Psoas muscle (tissue), 8 donors: ENCODE results near the gene RPL22. TPM values are rescaled to one million over a fixed set of nuclear protein-coding genes. Genes with fewer than 3 reads are reported as not detected.

ENCODE experiments used
- ATAC-seq, 4 donors: fragments of 200-7000 bp; cut with Tn5 transposase; one replicate each; pipeline ENCODE4 v1.9.1; 2020; ENCODE audit warnings: moderate library complexity in 3 of 4, mild to moderate bottlenecking in 2 of 4
- DNase-seq, 2 donors: peaks; one replicate each; pipeline ENCODE4 v3.0.0-alpha.2; 2020
- H3K27ac ChIP-seq: fragments of 200-600 bp; one replicate; pipeline ENCODE4 v1.8.0; 2022
- H3K27me3 ChIP-seq, 3 donors: fragments of 200-600 bp in 1 of 3; one replicate each; pipeline versions ENCODE4 v1.6.1 to v1.8.0; 2013 to 2022; ENCODE audit warnings: low read length in 2 of 3, mild to moderate bottlenecking in 2 of 3, moderate library complexity in 1 of 3; ENCODE audit not compliant: insufficient read depth in 3 of 3
- H3K36me3 ChIP-seq, 2 donors: fragments of 200-600 bp in 1 of 2; one replicate each; pipeline versions ENCODE4 v1.6.1 to v1.8.0; 2013 to 2022; ENCODE audit warnings: low read depth in 1 of 2, mild to moderate bottlenecking in 1 of 2, moderate library complexity in 1 of 2; ENCODE audit not compliant: insufficient read depth in 1 of 2
- H3K4me1 ChIP-seq: fragments of 200-600 bp; one replicate; pipeline ENCODE4 v1.8.0; 2022
- H3K4me3 ChIP-seq: fragments of 200-600 bp; one replicate; pipeline ENCODE4 v1.8.0; 2022; ENCODE audit warnings: mild to moderate bottlenecking
- H3K9me3 ChIP-seq: fragments of 200-600 bp; one replicate; pipeline ENCODE4 v1.8.0; 2022
- WGBS, 3 donors: extraction: QIAGEN DNeasy Blood & Tissue Kit; methylation state at CpG; one replicate each; pipeline versions ENCODE4 v1.1.6 to v1.1.7; 2013; 5-methylcytosine and 5-hydroxymethylcytosine counted together
- intact Hi-C, 2 donors: fragments of 100-400 bp; cut with DNase I; formaldehyde crosslinking; loops; one replicate each; pipeline versions ENCODE4 v1.11.0 to v1.14.2; 2022
- polyA plus RNA-seq, 3 donors: library from polyadenylated mRNA; stranded (reverse); fragments of 200-250 nt; gene quantifications; one replicate each; pipeline ENCODE4 v1.2.3, GENCODE V29; 2013
- total RNA-seq, 4 donors: library from RNA; stranded (reverse); fragmentation: NEBNext Ultra II Directional in 2 of 4; extraction: Animal tissue kit (Norgen Biotek cat#: 25700) in 2 of 4; gene quantifications; one replicate each; pipeline versions ENCODE4 v1.2.1 to v1.2.4, GENCODE V29; 2021 to 2023
- TF ChIP-seq, protein P1 (sequence below): fragments of 200-600 bp; IDR thresholded peaks from one replicate; pipeline ENCODE4 v1.8.0; 2022; ENCODE audit warnings: antibody characterized with exemption
- donor health status: healthy with polysubstance abuse.
- donor health status: DM: no; HTN: no; CAD: no; lungs with moderate emphysema.
- donor health status: Bipolar disorder and iron deficiency.
- donor health status: healthy.
- donor health status: DM: yes; HTN: yes; CAD: no.
- donor health status: DM: no; HTN: no; CAD: no.
- donor health status: DM: no; HTN: no; CAD: no.
- donor health status: DM: yes; HTN: yes; CAD: no.

Gene RPL22
- total and polyA plus RNA-seq, 7 donors = 285 to 417 (median 313) TPM

DNA sequence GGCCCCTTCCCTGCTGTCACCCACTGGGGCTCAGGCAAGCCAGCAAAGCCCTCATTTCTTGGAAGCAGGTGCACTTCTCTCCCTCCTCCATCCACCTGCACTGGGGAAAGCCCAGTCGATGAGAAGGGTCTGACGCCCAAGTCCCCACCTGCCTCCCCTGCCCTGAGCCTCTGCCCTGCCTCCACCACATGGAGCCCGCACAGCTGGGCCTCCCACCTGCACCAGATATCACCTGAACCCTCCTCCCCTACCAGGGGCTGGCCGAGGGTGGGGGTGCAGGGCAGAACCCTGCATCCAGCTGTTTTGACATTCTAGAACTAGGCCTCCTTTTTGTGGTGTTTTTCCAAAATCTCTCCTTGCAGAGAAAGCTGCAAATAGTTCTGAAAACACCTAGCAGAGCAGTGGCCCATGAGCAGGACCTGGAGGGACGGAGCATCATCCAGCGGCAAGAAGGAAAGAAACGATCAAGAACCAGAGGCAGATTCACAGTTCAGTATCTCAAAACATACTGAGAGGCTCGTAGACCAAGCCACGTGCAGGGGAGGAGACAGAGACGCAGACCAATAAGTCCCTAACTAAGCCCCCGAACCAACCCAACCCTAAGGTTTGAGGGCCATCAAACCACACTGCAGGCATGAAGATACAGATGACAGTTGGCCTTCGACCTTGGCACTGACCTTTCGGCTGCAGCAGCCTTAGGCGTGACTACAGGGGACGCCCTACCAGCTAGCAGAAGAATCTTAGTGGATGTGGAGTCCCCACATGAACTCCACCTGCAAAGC, 36.0 kb downstream of the RPL22 start:
- Histone ChIP-seq H3K27me3 (peaks cover 0 to 54% (median 13%) of the 10 kb centered on the region in 3 donors), H3K9me3 (no peaks in the 10 kb centered on the region), H3K4me1 (no peaks in the 10 kb centered on the region), H3K4me3 (no peak overlapping the region), H3K36me3 (no peaks in the 10 kb centered on the region), H3K27ac (no peak overlapping the region)
- TF ChIP-seq, protein P1, sequence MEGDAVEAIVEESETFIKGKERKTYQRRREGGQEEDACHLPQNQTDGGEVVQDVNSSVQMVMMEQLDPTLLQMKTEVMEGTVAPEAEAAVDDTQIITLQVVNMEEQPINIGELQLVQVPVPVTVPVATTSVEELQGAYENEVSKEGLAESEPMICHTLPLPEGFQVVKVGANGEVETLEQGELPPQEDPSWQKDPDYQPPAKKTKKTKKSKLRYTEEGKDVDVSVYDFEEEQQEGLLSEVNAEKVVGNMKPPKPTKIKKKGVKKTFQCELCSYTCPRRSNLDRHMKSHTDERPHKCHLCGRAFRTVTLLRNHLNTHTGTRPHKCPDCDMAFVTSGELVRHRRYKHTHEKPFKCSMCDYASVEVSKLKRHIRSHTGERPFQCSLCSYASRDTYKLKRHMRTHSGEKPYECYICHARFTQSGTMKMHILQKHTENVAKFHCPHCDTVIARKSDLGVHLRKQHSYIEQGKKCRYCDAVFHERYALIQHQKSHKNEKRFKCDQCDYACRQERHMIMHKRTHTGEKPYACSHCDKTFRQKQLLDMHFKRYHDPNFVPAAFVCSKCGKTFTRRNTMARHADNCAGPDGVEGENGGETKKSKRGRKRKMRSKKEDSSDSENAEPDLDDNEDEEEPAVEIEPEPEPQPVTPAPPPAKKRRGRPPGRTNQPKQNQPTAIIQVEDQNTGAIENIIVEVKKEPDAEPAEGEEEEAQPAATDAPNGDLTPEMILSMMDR = no peak
- 68 to 70% (median 70%) methylated on average over 13 to 15 of the region's 15 CpGs for WGBS, 3 donors
- no peak for ATAC-seq
- DNase-seq = no peak
- intact Hi-C loops = no loop called here

DNA sequence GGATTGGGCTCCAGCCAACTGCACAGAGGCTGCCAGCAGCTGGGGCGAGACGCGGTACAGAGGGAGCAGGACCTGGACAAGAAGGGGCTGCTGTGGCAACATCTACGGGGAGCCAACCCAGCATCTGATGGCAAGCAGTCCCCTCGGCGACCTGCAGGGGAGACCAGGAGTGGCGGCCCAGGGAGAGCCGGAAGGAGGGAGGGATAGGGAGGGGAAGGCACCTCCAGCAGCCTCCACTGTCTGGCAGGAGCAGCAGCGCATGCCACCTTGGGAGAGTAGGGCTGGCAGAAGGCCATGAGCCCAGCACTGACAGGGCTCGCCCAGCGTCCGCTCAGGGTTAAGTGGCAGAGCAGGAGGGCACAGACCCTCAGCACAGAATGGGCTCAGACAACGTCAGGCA, 36.6 kb downstream of the RPL22 start:
- H3K27me3 ChIP-seq = peaks cover 0 to 54% (median 16%) of the 10 kb centered on the region in 3 donors
- H3K9me3 ChIP-seq = no peaks in the 10 kb centered on the region
- no peak overlapping the region for H3K4me3 ChIP-seq
- no peaks in the 10 kb centered on the region for H3K4me1 ChIP-seq
- H3K27ac ChIP-seq = no peak overlapping the region
- H3K36me3 ChIP-seq = no peaks in the 10 kb centered on the region
- no peak for DNase-seq
- TF ChIP-seq, protein P1 = no peak
- 52 to 57% (median 54%) methylated on average over 13 of the region's 13 CpGs for WGBS, 3 donors
- ATAC-seq = no peak
- intact Hi-C loops = no loop called here

DNA sequence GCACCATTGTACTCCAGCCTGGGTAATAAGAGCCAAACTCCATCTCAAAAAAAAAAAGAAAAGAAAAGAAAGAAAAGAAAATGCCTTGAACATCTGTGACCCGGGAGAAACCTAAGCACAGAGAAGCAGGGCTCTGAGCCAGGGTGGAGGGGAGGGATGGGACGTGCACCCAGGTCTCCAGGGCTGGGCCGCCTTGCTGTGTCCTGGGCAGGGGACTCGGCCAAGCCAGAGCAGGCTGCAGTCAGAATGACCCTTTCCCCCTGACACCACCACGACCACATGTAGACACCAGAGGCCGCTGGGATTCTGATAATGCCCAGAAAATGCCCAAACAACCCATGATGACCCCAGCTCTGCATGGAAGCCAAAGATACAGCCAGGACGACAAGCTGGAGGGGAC, 37.1 kb downstream of the RPL22 start:
- ATAC-seq (no peak), DNase-seq (no peak)
- 59 to 74% (median 74%) methylated on average over 7 of the region's 7 CpGs for WGBS, 3 donors
- Histone ChIP-seq H3K9me3 (no peaks in the 10 kb centered on the region), H3K4me1 (no peaks in the 10 kb centered on the region), H3K4me3 (no peak overlapping the region), H3K27me3 (peaks cover 0 to 54% (median 16%) of the 10 kb centered on the region in 3 donors), H3K36me3 (no peaks in the 10 kb centered on the region), H3K27ac (no peak overlapping the region)
- intact Hi-C loops = no loop called here
- TF ChIP-seq, protein P1 = no peak

DNA sequence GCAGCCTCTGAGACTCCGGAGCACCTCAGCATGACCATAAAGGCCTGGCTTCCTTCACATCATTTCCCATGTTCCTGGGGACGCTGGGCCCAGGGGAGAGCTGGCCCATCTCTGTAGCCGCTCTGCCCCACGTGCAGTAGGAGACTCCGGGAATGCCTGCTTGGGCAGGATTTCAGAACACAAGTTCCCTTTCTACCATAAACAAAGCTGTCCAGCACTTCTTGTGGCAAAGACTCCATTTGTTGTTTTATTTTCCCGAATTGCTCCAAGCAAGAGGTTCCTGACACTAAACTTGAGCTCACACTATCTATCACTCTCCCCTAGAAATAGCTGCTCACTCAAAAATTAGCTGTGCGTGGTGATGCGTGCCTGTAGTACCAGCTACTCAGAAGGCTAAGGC, 41.2 kb downstream of the RPL22 start:
- peaks cover 0 to 29% (median 11%) of the 10 kb centered on the region in 3 donors for H3K27me3 ChIP-seq
- no peaks in the 10 kb centered on the region for H3K4me1 ChIP-seq
- ATAC-seq = no peak
- no peaks in the 10 kb centered on the region for H3K9me3 ChIP-seq
- TF ChIP-seq, protein P1 = no peak
- no peak overlapping the region for H3K4me3 ChIP-seq
- no peak for DNase-seq
- WGBS, 3 donors = 66 to 72% (median 68%) methylated on average over 8 of the region's 8 CpGs
- no peaks in the 10 kb centered on the region for H3K36me3 ChIP-seq
- no peak overlapping the region for H3K27ac ChIP-seq
- intact Hi-C loops = no loop called here
